Fibroblast of villous mesenchyme (primary cell): Measurements from ENCODE around the gene HDLBP. TPM values are rescaled to one million over a fixed set of nuclear protein-coding genes. Genes with fewer than 3 reads are reported as not detected.

Source experiments
- DNase-seq: peaks from one replicate; pipeline ENCODE4 v3.0.0-alpha.2; 2010; ENCODE audit warnings: low read depth
- H3K4me3 ChIP-seq: 2 replicates; pipeline ENCODE4 v1.5.1; 2011; ENCODE audit warnings: low read depth, mild to moderate bottlenecking, low read length
- total RNA-seq: library from RNA; depleted of rRNA; stranded (reverse); fragments of >200 nt; gene quantifications from 2 replicates; pipeline ENCODE4 v1.2.3, GENCODE V29; 2012
- TF ChIP-seq, protein P1 (sequence below): IDR thresholded peaks from 2 replicates; pipeline ENCODE4 v1.5.1; 2012; ENCODE audit warnings: low read depth, mild to moderate bottlenecking, low read length; ENCODE audit not compliant: insufficient read depth

Gene HDLBP
- total RNA-seq, 1 donor, result 1,343 TPM

DNA sequence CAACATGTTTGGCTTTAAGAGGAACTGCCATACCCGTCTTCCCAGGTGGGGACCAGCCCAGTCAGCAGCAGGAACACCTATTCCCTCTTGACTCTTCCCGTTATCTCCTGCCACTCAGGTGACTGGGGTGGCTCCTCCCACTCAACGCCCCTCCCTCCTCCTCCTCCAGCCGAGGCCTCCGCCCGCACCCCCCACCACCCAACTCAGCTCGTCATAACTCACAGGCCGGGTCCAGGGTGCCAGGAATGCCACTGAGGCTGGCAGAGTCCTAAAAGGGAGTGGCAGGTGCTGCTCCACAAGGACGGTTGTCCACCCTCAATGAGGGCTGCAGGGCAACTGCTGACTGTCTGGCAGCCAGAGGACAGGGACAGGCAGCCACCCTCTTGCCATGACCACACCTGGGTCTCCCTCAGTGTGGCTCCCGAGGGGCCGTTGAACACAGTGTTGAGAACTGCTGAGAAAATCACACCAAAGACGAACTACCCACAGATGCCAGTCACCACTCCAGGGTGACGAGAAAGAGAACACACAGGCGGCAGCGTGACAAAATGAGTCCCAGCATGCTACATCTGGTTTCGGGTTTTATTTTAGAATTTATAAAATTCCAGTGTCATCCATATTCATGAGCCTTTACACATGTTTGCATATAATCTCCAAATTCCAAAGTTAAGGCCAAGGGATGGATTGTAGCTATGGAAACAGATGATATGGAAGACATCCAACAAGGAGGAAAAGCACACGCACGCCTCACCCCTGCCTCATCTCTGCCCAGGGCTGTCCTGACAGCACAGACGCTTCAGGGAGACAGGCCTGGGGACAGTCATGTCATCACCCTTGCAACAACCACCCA, 88.5 kb downstream of the HDLBP start:
- peak; percentile 23 for DNase-seq
- no peak overlapping the region for H3K4me3 ChIP-seq
- TF ChIP-seq, protein P1, sequence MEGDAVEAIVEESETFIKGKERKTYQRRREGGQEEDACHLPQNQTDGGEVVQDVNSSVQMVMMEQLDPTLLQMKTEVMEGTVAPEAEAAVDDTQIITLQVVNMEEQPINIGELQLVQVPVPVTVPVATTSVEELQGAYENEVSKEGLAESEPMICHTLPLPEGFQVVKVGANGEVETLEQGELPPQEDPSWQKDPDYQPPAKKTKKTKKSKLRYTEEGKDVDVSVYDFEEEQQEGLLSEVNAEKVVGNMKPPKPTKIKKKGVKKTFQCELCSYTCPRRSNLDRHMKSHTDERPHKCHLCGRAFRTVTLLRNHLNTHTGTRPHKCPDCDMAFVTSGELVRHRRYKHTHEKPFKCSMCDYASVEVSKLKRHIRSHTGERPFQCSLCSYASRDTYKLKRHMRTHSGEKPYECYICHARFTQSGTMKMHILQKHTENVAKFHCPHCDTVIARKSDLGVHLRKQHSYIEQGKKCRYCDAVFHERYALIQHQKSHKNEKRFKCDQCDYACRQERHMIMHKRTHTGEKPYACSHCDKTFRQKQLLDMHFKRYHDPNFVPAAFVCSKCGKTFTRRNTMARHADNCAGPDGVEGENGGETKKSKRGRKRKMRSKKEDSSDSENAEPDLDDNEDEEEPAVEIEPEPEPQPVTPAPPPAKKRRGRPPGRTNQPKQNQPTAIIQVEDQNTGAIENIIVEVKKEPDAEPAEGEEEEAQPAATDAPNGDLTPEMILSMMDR, result no peak

DNA sequence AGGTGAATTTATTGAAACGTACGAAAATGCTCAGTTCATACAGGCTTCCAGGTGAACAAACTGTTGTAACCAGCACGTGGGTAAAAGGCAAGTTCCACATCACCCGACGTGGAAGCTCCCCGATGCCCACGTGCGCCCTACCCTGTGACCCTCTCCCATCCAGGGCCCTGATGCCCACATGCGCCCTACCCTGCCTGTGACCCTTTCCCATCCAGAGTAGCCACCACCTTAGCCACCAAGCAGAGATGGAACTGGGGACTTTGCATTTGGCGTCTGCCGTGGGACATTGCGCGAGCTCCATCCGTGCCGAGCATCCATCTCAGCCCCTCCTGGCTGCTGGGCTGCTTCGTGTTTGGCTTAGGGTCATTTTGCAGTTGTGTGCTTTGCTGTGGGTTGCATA, 89.5 kb downstream of the HDLBP start:
- DNase-seq, result no peak
- H3K4me3 ChIP-seq, result no peak overlapping the region
- TF ChIP-seq, protein P1, result no peak

DNA sequence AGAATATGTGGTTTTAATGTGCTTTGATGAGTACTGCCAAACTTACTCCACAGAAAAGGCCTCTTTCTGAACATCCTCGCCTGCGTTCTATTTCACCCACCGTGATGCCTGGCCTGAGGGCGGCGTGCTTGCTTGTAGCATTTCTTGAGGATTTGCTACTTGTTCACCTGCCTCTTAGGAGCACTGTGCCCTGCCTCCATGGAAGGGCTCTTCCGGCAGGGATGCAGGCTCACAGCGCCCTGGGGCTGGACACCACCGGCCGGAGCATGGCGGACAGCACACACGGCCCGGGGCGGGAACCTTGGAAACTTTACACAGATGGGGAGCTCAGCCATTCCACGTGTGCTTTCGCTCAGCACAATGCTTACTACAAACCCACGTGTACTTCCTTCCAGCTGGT, 89.9 kb downstream of the HDLBP start:
- DNase-seq, result no peak
- TF ChIP-seq, protein P1, result no peak
- H3K4me3 ChIP-seq, result no peak overlapping the region

DNA sequence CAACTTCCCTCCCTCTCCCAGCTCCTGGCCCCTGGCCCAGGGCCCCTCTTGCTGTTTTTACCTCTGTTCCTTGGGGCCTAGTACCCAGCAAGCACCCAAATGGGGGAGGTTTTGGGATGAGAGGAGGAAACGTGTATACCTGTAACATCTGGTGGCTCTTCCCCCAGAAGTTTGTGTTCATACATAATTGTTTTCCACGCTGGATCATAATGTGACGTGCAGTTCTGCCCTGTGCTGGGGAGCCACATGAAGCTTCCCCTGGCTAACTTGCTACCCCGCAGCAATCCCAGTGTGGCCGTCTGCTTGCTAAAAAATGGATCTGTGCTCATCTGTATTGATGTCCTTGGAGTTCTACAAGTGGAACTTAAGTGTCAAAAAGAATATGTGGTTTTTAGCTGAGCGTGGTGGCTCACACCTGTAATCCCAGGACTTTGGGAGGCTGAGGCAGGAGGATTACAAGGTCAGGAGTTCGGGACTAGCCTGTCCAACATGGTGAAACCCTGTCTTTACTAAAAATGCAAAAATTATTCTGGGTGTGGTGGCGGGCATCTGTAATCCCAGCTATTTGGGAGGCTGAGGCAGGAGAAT, 90.5 kb downstream of the HDLBP start:
- DNase-seq, result peak; percentile 44
- no peak overlapping the region for H3K4me3 ChIP-seq
- TF ChIP-seq, protein P1, result no peak

DNA sequence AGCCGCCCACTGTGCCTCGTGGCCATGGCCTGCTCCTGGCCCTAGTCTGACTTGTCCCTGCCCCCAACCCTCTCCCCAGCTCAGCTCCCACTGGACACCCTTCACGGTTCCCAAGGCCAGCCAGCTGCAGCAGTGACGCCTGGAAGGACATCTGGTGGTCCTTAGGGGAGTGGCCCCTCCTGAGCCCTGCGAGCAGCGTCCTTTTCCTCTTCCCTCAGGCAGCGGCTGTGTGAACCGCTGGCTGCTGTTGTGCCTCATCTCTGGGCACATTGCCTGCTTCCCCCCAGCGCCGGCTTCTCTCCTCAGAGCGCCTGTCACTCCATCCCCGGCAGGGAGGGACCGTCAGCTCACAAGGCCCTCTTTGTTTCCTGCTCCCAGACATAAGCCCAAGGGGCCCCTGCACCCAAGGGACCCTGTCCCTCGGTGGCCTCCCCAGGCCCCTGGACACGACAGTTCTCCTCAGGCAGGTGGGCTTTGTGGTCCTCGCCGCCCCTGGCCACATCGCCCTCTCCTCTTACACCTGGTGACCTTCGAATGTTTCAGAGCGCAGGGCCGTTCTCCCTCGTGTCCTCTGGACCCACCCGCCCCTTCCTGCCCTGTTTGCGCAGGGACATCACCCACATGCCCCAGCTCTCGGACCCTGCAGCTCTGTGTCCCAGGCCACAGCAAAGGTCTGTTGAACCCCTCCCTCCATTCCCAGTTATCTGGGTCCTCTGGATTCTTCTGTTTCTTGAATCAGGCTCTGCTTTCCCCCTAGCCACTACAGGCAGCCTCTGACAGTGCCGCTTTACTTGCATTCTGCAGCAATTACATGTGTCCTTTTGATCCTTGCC, 91.2 kb downstream of the HDLBP start:
- DNase-seq, result peak; percentile 55
- TF ChIP-seq, protein P1, result peak; percentile 2
- H3K4me3 ChIP-seq, result no peak overlapping the region

DNA sequence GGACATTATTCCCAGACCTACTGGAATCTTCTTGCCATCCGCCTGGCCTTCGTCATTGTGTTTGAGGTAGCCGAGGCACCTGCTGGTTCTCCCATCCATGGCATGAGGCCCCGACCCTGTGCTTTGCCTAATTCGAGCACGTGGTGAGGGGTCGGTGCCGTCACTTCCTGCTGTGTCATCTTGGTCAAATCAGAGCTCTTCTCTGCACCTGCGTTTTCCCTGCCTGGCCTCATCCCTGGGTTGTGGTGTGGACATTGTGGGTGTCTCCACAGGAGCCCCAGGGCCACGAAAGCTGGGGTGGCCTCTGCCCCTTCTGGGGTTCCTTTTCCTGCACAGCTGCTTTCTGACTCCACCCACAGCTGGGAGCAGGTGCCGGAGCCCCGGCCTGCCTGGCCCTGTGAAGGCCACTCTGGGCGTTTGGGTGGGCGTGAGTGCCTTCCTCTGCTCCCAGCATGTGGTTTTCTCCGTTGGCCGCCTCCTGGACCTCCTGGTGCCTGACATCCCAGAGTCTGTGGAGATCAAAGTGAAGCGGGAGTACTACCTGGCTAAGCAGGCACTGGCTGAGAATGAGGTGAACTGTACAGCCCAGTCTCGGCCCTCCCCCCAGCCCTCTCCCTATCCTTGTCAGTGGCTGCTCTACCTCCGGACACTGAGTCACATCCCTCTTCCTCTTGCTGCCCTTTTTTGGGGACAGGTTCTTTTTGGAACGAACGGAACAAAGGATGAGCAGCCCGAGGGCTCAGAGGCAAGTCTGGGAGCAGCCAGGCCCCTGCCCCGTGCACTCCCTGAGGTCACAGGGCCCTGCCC, 92.1 kb downstream of the HDLBP start:
- TF ChIP-seq, protein P1, result no peak
- peak; percentile 14 for DNase-seq
- no peak overlapping the region for H3K4me3 ChIP-seq
